ENCODE measurements around the gene KRTAP12-3.
"Not testable (repeated sequence)": the region's sequence is repeated elsewhere in the genome, so short reads cannot be mapped to it uniquely, and the experiment has no call there.

KRTAP12-3 gene

GRCh38 chr21:44653123-44653522 is 4.6 kb upstream of the KRTAP12-3 start:
- DNase-seq: no peak

GRCh38 chr21:44653656-44654575 is 3.8 kb upstream of the KRTAP12-3 start:
- no peak for DNase-seq

GRCh38 chr21:44654576-44655175 is 3.1 kb upstream of the KRTAP12-3 start, which contains the start of gene KRTAP12-4:
Gene KRTAP12-4, minus strand, starts transcription at chr21:44654659. Its CDS starts 45 bp downstream, at chr21:44654614.
- DNase-seq: no peak

- DNase-seq: no peak
These were observed 864 bp upstream of the KRTAP12-3 start for GRCh38 chr21:44656868-44657267.

- DNase-seq: no peak
These were observed 794 bp downstream of the KRTAP12-3 start for GRCh38 chr21:44658541-44658910.

- no peak for DNase-seq
These were observed 1.3 kb downstream of the KRTAP12-3 start for GRCh38 chr21:44658913-44659595.

GRCh38 chr21:44661567-44661966 is 3.8 kb downstream of the KRTAP12-3 start:
- not testable (repeated sequence) for DNase-seq

- no peak for DNase-seq
These were observed 7.0 kb downstream of the KRTAP12-3 start for GRCh38 chr21:44664691-44665090.

GRCh38 chr21:44666401-44667320 is 8.9 kb downstream of the KRTAP12-3 start, which contains the start of gene KRTAP12-2:
Gene KRTAP12-2, minus strand, starts transcription at chr21:44666927. Its CDS starts 41 bp downstream, at chr21:44666886.
- DNase-seq: no peak

GRCh38 chr21:44667612-44668011 is 9.9 kb downstream of the KRTAP12-3 start:
- no peak for DNase-seq

GRCh38 chr21:44670642-44671432 is 13.1 kb downstream of the KRTAP12-3 start:
- no peak for DNase-seq

- DNase-seq: no peak
These were observed 14.2 kb downstream of the KRTAP12-3 start for GRCh38 chr21:44671911-44672310.

- DNase-seq: no peak
These were observed 20.1 kb downstream of the KRTAP12-3 start for GRCh38 chr21:44677881-44678280.

GRCh38 chr21:44681152-44681551 is 23.4 kb downstream of the KRTAP12-3 start:
- DNase-seq: no peak

- DNase-seq: no peak
These were observed 24.3 kb downstream of the KRTAP12-3 start, which contains the start of gene KRTAP12-1 for GRCh38 chr21:44681861-44682579. Gene KRTAP12-1, minus strand, starts transcription at chr21:44682163. Its CDS starts 40 bp downstream, at chr21:44682123.

- no peak for DNase-seq
These were observed 24.9 kb downstream of the KRTAP12-3 start for GRCh38 chr21:44682580-44683151.

- no peak for DNase-seq
These were observed 26.3 kb downstream of the KRTAP12-3 start for GRCh38 chr21:44684077-44684476.

- no peak for DNase-seq
These were observed 26.8 kb downstream of the KRTAP12-3 start for GRCh38 chr21:44684483-44684882.

GRCh38 chr21:44685050-44685449 is 27.3 kb downstream of the KRTAP12-3 start:
- not testable (repeated sequence) for DNase-seq

Measured in C1 segment of cervical spinal cord (tissue), 14 donors.